GM21515 (cell line): ENCODE measurements around the gene RPGRIP1.
"Not testable (repeated sequence)": the region's sequence is repeated elsewhere in the genome, so short reads cannot be mapped to it uniquely, and the experiment has no call there.

Experiments used
- ATAC-seq: cut with Tn5 transposase; IDR thresholded peaks from one replicate; pipeline ENCODE4 v1.9.1; 2021; ENCODE audit not compliant: unreplicated experiment

Gene RPGRIP1

DNA sequence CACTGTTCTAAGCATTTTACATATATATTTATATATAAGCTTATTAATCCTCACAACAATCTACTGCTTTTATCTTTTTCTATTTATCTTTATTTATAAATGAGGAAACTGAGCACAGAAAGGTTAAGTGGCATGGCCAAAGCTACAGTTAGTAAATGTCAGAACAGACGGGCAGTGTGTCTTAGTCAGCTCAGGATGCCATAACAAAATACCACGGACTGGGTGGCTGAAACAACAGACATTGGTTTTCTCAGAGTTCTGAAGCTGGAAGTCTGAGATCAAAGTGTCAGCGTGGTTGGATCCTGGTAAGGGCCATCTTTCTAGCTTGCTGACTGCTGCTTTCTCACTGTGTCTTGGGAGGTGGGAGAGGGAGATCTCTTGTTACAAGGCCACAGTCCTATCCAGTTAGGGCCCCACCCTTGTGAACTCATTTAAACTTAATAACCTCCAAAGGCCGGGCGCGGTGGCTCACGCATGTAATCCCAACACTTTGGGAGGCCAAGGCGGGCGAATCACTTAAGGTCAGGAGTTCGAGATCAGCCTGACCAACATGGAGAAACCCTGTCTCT lies 19.8 kb downstream of the RPGRIP1 start:
- ATAC-seq, result no peak

DNA sequence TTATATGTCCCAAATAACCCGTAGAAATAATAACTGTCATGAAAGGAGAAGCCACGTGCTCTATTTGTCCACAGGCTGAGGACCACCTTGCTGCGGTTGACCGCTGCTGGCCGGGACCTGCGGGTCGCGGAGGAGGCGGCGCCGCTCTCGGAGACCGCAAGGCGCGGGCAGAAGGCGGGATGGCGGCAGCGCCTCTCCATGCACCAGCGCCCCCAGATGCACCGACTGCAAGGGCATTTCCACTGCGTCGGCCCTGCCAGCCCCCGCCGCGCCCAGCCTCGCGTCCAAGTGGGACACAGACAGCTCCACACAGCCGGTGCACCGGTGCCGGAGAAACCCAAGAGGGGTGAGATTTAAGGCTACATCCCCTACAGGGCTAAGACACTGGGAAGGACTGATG lies 21.0 kb downstream of the RPGRIP1 start:
- no peak for ATAC-seq

DNA sequence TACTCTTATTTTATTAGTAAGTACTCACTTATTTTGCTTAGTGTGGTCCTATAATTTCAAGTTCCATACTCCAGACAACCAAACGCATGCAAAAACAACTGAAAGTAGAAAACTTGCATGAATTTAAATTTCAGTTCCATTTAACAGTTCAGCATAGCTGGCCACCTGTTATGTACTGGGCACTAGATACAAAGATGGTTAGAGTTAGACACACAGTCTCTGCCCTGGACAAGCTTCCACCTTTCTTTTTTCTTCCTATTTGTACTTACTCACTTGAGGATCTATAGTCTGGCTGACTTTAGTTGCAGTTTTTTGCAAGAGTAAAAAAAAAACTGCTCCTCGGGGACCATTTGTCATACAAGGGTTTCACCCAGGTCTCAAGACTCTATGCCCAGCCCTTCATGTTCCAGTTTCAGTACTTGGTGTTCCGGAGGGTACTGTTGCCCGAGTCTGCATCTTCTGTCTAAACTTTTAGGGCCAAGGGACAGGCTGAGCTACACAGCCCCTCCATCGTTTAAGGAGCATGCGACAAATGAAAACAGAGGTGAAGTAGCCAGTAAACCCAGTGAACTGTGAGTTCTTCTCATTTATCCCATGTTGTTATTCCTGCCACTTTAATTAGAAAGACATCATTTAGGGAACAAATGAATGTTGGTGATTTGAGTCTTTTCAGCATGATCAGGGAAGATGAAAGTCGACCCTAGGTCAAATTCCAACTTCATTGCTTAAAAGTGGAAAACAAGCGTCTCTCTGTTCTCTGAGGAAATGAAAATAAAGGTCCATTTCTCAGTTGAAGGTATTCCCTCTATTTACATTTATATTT lies 22.3 kb downstream of the RPGRIP1 start:
- no peak for ATAC-seq

- ATAC-seq, result not testable (repeated sequence)
These were observed 22.9 kb downstream of the RPGRIP1 start for GRCh38 chr14:21302836-21303140.

DNA sequence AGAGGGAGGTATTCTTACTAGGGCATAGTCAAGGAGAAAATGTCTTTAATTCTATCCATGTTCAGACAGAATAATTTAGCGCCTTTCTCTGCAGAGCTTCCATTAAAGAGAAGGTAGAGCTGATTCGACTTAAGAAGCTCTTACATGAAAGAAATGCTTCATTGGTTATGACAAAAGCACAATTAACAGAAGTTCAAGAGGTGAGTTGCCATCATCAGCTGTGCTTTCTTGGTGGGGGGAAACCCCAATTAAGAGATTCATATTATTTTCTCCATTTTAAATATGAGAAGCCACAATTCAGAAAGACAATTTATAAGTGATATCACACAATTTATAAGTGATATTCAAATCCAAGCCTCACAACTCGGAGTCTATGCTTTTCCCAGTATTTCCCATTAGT lies 27.8 kb downstream of the RPGRIP1 start:
- no peak for ATAC-seq

DNA sequence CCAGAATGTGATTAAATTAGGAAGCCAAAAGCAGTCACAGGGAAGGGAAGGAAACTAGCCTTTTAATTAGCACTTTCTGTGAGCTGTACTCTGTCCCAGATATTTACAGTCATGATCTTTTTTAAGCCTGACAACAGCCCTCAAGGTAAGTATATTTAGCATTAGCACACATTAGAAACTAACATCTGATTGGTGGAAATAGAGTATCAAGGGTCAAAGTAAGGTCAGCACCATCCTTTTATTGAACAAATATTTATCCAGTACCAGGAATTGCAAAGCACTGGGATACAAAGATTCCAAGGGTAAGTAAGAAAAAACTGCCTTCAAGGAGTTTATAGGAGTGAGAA lies 28.2 kb downstream of the RPGRIP1 start:
- peak; percentile 25 for ATAC-seq

DNA sequence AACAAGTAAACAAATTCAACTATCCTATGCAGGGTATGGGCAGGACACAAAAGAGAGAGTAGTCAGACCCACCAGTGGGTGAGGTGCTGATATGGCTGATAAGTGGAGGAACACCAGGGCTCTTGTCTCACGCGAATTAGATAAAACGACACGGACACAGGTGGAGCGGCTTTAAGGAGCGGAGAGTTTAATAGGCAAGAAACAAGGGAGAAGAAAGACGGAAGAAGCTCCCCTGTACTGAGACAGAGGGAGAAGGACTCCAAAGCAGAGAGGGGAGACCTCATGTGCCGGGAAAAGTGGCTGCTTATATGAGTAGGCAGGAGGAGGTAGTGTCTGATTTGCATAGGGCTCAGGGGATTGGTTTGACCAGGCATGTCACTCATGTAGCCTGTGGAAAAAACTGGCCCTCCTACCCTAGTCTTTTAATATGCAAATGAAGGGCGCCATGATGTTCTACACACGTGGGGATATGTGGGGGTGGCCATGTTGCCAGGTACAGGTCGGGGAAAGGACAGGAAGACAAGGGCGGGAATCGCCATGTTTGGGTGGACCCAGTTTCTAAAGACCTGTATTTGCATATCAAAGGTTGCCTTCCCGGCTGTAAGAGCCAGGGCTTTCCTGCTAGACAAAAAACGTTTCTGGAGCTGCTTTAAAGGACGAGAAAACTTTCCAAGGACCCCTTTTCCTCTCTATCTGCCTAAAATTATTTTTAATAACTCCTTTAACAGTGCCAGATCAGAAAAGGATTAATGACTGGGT lies 28.8 kb downstream of the RPGRIP1 start:
- ATAC-seq, result peak; percentile 67

- no peak for ATAC-seq
These were observed 29.4 kb downstream of the RPGRIP1 start for GRCh38 chr14:21309238-21309636.

DNA sequence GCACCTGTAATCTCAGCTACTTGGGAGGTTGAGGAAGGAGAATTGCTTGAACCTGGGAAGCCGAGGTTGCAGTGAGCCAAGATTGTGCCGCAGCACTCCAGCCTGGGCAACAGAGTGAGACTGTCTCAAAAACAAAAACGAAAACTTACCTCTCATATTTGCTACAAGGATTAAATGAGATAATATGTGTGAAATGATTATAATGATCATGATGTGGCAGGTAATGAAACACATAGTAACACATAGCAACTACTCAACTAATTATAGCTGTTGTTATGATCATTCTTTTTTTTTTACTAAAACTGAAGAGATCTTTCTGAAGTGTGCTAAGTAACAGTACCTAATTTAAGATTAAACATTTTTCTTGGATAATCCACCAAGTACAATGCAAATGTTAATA lies 30.1 kb downstream of the RPGRIP1 start:
- ATAC-seq, result no peak

DNA sequence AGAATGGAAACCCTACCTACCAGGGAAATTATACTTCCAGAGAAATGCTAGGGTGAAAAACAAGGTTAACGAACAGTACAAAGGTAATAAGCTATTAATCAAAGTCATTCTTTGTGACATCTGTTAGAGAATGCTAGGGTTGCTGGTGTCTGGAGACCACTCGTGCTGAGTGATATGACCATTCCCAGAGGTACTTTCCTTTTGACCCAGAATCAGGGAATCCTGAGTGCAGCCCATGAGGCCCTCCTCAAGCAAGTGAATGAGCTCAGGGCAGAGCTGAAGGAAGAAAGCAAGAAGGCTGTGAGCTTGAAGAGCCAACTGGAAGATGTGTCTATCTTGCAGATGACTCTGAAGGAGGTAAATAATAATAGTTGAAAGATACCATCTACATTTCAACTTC lies 31.7 kb downstream of the RPGRIP1 start:
- no peak for ATAC-seq

GRCh38 chr14:21313512-21313911 lies 33.6 kb downstream of the RPGRIP1 start:
- no peak for ATAC-seq

- no peak for ATAC-seq
These were observed 37.5 kb downstream of the RPGRIP1 start for GRCh38 chr14:21317398-21317797.

DNA sequence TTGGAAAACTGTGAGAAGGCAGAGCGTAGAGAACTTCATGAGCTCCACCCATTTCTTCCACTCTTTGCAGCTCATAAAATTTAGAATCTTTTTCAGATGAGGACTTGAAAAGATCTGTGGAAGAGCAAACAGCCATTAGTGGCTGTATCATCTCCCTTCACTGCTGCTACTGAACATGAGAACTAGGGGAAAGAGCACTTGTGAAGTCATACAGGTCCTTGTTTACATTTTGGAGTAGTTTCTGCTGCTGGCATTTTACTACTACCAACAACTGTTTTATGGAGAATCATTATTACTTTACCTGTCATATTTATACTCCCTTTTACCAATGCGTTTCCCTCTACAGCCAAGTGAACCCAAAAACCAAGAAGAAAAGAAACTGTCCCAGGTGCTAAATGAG lies 41.0 kb downstream of the RPGRIP1 start:
- no peak for ATAC-seq

DNA sequence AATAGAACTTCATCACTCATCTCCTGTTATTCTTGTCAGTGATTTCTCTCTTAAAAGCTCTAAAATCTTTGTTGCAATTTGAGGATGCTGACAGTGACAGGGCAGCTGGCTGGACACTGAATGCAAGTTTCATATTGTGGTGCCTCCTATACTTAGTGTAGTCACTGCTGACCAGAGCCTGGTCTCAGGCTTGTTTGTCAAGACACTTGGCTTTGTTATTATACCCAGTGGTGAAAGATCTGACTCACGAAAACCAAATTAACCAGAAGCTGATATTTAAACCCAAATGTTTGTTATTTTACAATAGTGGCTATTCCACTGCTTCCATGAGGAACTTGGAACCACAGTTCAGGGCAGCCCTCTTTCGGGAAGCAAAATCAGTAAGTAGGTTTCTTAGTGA lies 42.8 kb downstream of the RPGRIP1 start:
- ATAC-seq, result no peak

DNA sequence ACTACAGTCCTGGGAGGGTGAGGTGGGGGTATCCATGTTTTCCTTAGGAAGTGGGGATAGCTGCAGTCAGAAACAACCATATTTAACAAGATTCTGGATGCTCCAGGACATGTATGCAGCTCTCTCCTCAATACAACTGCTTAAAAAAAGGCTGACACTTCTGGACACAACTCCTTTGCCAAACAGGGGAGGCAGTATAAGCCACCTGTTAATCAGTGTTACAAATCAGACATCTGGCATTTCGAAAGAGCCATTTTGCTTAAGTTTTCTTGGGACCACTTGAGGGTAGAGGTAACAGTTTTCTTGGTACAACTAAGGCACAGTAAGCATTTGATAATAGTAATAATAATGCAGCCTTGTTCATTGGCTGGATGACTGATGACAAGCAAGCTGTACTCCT lies 47.1 kb downstream of the RPGRIP1 start:
- ATAC-seq, result no peak
